Breast epithelium (tissue), 3 donors: ENCODE data around the gene KIF6.

Source experiments
- POLR2AphosphoS5 ChIP-seq, 3 donors: sonication (generic); formaldehyde crosslinking; IDR thresholded peaks; one replicate each; pipeline ENCODE4 v1.6.1; 2017; ENCODE audit warnings: antibody characterized with exemption in 3 of 3
- TF ChIP-seq, protein P1 (sequence below), 3 donors: fragments of 450-650 bp; IDR thresholded peaks; one replicate each; pipeline ENCODE4 v1.5.1; 2016 to 2017; ENCODE audit warnings: antibody characterized with exemption in 3 of 3, mild to moderate bottlenecking in 3 of 3, moderate library complexity in 3 of 3

DNA sequence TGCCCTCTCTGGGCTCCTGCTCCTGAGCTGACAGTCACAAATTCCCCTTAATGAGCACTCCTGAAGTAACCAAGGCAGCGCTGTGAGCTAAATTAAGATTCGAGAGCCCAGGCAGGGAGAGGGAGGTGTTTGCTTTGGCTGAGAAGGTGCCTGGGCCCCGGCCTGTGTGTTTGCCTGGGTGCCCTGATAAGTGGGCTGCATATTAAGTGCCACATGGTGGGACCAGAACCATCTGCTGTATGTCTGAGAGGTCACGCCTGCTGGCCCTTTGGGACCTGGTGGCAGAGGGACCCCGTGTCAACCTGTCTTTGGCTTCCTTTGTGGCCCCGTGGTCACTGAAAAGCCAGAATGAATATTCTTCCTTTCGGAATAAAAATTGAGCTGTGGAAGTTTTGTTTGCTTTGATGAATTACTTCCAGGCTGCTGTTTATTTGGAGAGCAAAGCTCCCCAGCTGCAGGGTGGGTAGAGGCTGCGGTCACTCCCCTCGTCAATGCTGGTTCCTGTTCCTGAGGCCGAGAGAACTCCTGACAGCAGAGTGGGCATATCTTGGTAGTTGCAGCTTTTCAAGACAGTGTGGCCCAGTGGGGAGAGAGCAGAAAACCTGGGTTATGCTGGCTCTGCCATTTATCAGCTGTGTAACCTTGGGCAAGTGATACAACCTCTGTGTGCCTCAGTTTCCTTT, 385.2 kb downstream of the KIF6 start:
- TF ChIP-seq, protein P1, sequence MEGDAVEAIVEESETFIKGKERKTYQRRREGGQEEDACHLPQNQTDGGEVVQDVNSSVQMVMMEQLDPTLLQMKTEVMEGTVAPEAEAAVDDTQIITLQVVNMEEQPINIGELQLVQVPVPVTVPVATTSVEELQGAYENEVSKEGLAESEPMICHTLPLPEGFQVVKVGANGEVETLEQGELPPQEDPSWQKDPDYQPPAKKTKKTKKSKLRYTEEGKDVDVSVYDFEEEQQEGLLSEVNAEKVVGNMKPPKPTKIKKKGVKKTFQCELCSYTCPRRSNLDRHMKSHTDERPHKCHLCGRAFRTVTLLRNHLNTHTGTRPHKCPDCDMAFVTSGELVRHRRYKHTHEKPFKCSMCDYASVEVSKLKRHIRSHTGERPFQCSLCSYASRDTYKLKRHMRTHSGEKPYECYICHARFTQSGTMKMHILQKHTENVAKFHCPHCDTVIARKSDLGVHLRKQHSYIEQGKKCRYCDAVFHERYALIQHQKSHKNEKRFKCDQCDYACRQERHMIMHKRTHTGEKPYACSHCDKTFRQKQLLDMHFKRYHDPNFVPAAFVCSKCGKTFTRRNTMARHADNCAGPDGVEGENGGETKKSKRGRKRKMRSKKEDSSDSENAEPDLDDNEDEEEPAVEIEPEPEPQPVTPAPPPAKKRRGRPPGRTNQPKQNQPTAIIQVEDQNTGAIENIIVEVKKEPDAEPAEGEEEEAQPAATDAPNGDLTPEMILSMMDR (IDR thresholded peaks at IDR 0.05), result no peak
- no peak for TF ChIP-seq POLR2AphosphoS5 (IDR thresholded peaks at IDR 0.05)
